Uterus (tissue), 4 donors: ENCODE measurements around the gene IRF8. TPM values are rescaled to one million over a fixed set of nuclear protein-coding genes. Genes with fewer than 3 reads are reported as not detected.

Experiments
- DNase-seq, 2 donors: peaks; one replicate each; pipeline ENCODE4 v3.0.0-alpha.2; 2019 to 2020
- H3K27ac ChIP-seq, 2 donors: fragments of 200-600 bp; sonication (generic); 1 replicate in 1 of 2; 2 replicates in 1 of 2; pipeline ENCODE4 v1.5.1; 2016 to 2018
- H3K27me3 ChIP-seq, 2 donors: fragments of 200-600 bp; sonication (generic); one replicate each; pipeline ENCODE4 v1.5.1; 2018 to 2019; ENCODE audit warnings: control low read depth in 1 of 2
- H3K36me3 ChIP-seq, 2 donors: fragments of 200-600 bp; sonication (generic); one replicate each; pipeline ENCODE4 v1.5.1; 2019; ENCODE audit warnings: control low read depth in 1 of 2
- H3K4me1 ChIP-seq, 2 donors: fragments of 200-600 bp; sonication (generic); one replicate each; pipeline ENCODE4 v1.5.1; 2018 to 2019; ENCODE audit warnings: control low read depth in 1 of 2
- H3K4me3 ChIP-seq, 2 donors: fragments of 200-600 bp; sonication (generic); 1 replicate in 1 of 2; 2 replicates in 1 of 2; pipeline ENCODE4 v1.5.1; 2018 to 2019; ENCODE audit warnings: mild to moderate bottlenecking in 1 of 2
- H3K9me3 ChIP-seq, 2 donors: fragments of 200-600 bp; sonication (generic); one replicate each; pipeline ENCODE4 v1.5.1; 2019; ENCODE audit warnings: control low read depth in 1 of 2
- CTCF ChIP-seq, 4 experiments: fragments of 200-600 bp in 2 of 4; fragments of 450-650 bp in 2 of 4; sonication (generic) in 2 of 4; IDR thresholded peaks; one replicate each; pipeline ENCODE4 v1.5.1; 2016 to 2019; ENCODE audit warnings: antibody characterized with exemption in 4 of 4, mild to moderate bottlenecking in 2 of 4, moderate library complexity in 1 of 4
- POLR2A ChIP-seq, 2 donors: fragments of 450-650 bp; IDR thresholded peaks; one replicate each; pipeline ENCODE4 v1.6.1; 2016; ENCODE audit warnings: antibody characterized with exemption in 2 of 2, mild to moderate bottlenecking in 1 of 2, moderate library complexity in 1 of 2
- intact Hi-C: fragments of 100-400 bp; cut with DNase I; formaldehyde crosslinking; loops from one replicate; pipeline ENCODE4 v1.15.1; 2023; ENCODE audit warnings: low total_unique reads
- total RNA-seq, 4 donors: library from RNA; depleted of rRNA in 3 of 4; stranded (reverse); fragments of >200 nt in 3 of 4; gene quantifications; one replicate each; pipeline versions ENCODE4 v1.1.0 to v1.2.4, GENCODE V29; 2014 to 2023
- donor health status: DM: yes; HTN: yes; CAD: no.

The IRF8 gene
- total RNA-seq, 4 donors from 2014 or later = 3.7 to 17.3 (median 3.8) TPM; not detected in 1

- intact Hi-C loops = no loop called here
- H3K4me3 ChIP-seq = no peak overlapping the region
- H3K4me1 ChIP-seq = no peaks in the 10 kb centered on the region
- H3K27me3 ChIP-seq = no peaks in the 10 kb centered on the region
- no peak overlapping the region for H3K27ac ChIP-seq
- no peaks in the 10 kb centered on the region for H3K9me3 ChIP-seq
- TF ChIP-seq CTCF (IDR thresholded peaks at IDR 0.05) (no peak), POLR2A (IDR thresholded peaks at IDR 0.05) (no peak)
- H3K36me3 ChIP-seq = no peaks in the 10 kb centered on the region
- DNase-seq = no peak
These were observed 20.6 kb upstream of the IRF8 start for GRCh38 chr16:85878407-85878806.

- Histone ChIP-seq H3K27ac (no peak overlapping the region), H3K9me3 (no peaks in the 10 kb centered on the region), H3K4me3 (no peak overlapping the region), H3K4me1 (no peaks in the 10 kb centered on the region), H3K27me3 (no peaks in the 10 kb centered on the region), H3K36me3 (no peaks in the 10 kb centered on the region)
- TF ChIP-seq POLR2A (IDR thresholded peaks at IDR 0.05) (no peak), CTCF (IDR thresholded peaks at IDR 0.05) (no peak)
- no peak for DNase-seq
- intact Hi-C loops = no loop called here
These were observed 20.1 kb upstream of the IRF8 start for GRCh38 chr16:85878875-85879274.

GRCh38 chr16:85879549-85879948 lies 19.4 kb upstream of the IRF8 start:
- H3K9me3 ChIP-seq = no peaks in the 10 kb centered on the region
- no peak for DNase-seq
- TF ChIP-seq CTCF (IDR thresholded peaks at IDR 0.05) (no peak), POLR2A (IDR thresholded peaks at IDR 0.05) (no peak)
- no peak overlapping the region for H3K27ac ChIP-seq
- H3K36me3 ChIP-seq = no peaks in the 10 kb centered on the region
- intact Hi-C loops = no loop called here
- H3K27me3 ChIP-seq = no peaks in the 10 kb centered on the region
- no peak overlapping the region for H3K4me3 ChIP-seq
- no peaks in the 10 kb centered on the region for H3K4me1 ChIP-seq

GRCh38 chr16:85879975-85880831 lies 18.8 kb upstream of the IRF8 start:
- H3K27ac ChIP-seq = no peak overlapping the region
- no peak overlapping the region for H3K4me3 ChIP-seq
- no peak for TF ChIP-seq POLR2A (IDR thresholded peaks at IDR 0.05)
- no peak for TF ChIP-seq CTCF (IDR thresholded peaks at IDR 0.05)
- no peaks in the 10 kb centered on the region for H3K4me1 ChIP-seq
- no peaks in the 10 kb centered on the region for H3K9me3 ChIP-seq
- intact Hi-C loops = no loop called here
- no peaks in the 10 kb centered on the region for H3K36me3 ChIP-seq
- H3K27me3 ChIP-seq = no peaks in the 10 kb centered on the region
- DNase-seq = no peak

GRCh38 chr16:85880861-85881260 lies 18.1 kb upstream of the IRF8 start:
- DNase-seq = no peak
- intact Hi-C loops = no loop called here
- no peaks in the 10 kb centered on the region for H3K36me3 ChIP-seq
- no peak overlapping the region for H3K4me3 ChIP-seq
- no peaks in the 10 kb centered on the region for H3K9me3 ChIP-seq
- no peaks in the 10 kb centered on the region for H3K27me3 ChIP-seq
- H3K4me1 ChIP-seq = no peaks in the 10 kb centered on the region
- no peak overlapping the region for H3K27ac ChIP-seq
- no peak for TF ChIP-seq POLR2A (IDR thresholded peaks at IDR 0.05)
- TF ChIP-seq CTCF (IDR thresholded peaks at IDR 0.05) = no peak
